OCI-LY7 (cell line): ENCODE results near the gene CLEC6A. TPM values are rescaled to one million over a fixed set of nuclear protein-coding genes. Genes with fewer than 3 reads are reported as not detected.

Source experiments
- BruUV-seq: library from RNA; stranded (reverse); fragments of 400-500 nt; replicated peaks from 2 replicates; lab custom pipeline; 2021; lab: Mats Ljungman, UMichigan
- CTCF ChIA-PET: fragments of 300-600 bp; sonication (Branson Sonifier 250); formaldehyde crosslinking; loops from one replicate; lab custom pipeline; 2022; ENCODE audit warnings: antibody characterized with exemption; ENCODE audit not compliant: unreplicated experiment; lab: Charles Lee
- POLR2A ChIA-PET: fragments of 300-600 bp; sonication (Branson Sonifier 250); formaldehyde crosslinking; loops from one replicate; lab custom pipeline; 2022; ENCODE audit warnings: antibody characterized with exemption; lab: Charles Lee
- DNase-seq: peaks from one replicate; pipeline ENCODE4 v3.0.0-alpha.2; 2015; ENCODE audit warnings: low spot score
- H2AFZ ChIP-seq: fragments of 200-600 bp; sonication (generic), shearing (Covaris generic); 2 replicates; pipeline ENCODE4 v1.6.1; 2014; ENCODE audit warnings: mild to moderate bottlenecking, antibody characterized with exemption, low read length, moderate library complexity
- H3K27ac ChIP-seq: fragments of 200-600 bp; sonication (generic); 2 replicates; pipeline ENCODE4 v1.5.1; 2014; ENCODE audit warnings: mixed run types, low read depth, mild to moderate bottlenecking, moderate library complexity, low read length, inconsistent platforms; ENCODE audit not compliant: poor library complexity, severe bottlenecking
- H3K36me3 ChIP-seq: fragments of 200-600 bp; sonication (generic); 2 replicates; pipeline ENCODE4 v1.6.1; 2014; ENCODE audit warnings: mild to moderate bottlenecking, antibody characterized with exemption, low read length, moderate library complexity, mixed read lengths; ENCODE audit not compliant: insufficient read depth
- H3K4me1 ChIP-seq: fragments of 200-600 bp; sonication (generic); 2 replicates; pipeline ENCODE4 v1.5.1; 2014; ENCODE audit warnings: mild to moderate bottlenecking, low read length; ENCODE audit not compliant: insufficient read depth, poor library complexity, severe bottlenecking
- H3K4me2 ChIP-seq: fragments of 200-600 bp; sonication (generic); 2 replicates; pipeline ENCODE4 v1.6.1; 2014; ENCODE audit warnings: mild to moderate bottlenecking, low read length
- H3K4me3 ChIP-seq: fragments of 200-600 bp; sonication (generic); 2 replicates; pipeline ENCODE4 v1.5.1; 2014; ENCODE audit warnings: mild to moderate bottlenecking, low read depth, low read length; ENCODE audit not compliant: poor library complexity, severe bottlenecking
- H3K79me2 ChIP-seq: fragments of 200-600 bp; sonication (generic); 2 replicates; pipeline ENCODE4 v1.6.1; 2016; ENCODE audit warnings: low read depth, mild to moderate bottlenecking, low read length, moderate library complexity, mixed read lengths; ENCODE audit not compliant: insufficient read depth
- H3K9me2 ChIP-seq: fragments of 200-600 bp; sonication (generic); 2 replicates; pipeline ENCODE4 v1.6.1; 2016; ENCODE audit warnings: mild to moderate bottlenecking, low read length, mixed read lengths; ENCODE audit not compliant: insufficient read depth
- H3K9me3 ChIP-seq: fragments of 200-600 bp; sonication (generic); 2 replicates; pipeline ENCODE4 v1.6.1; 2014; ENCODE audit warnings: mild to moderate bottlenecking, mixed run types, low read length, mixed read lengths
- H4K20me1 ChIP-seq: fragments of 200-600 bp; sonication (generic); 2 replicates; pipeline ENCODE4 v1.6.1; 2014; ENCODE audit warnings: mild to moderate bottlenecking, antibody characterized with exemption, low read length, moderate library complexity, mixed read lengths; ENCODE audit not compliant: insufficient read depth
- CTCF ChIP-seq: fragments of 200-600 bp; sonication (generic); conservative IDR thresholded peaks from 2 replicates; pipeline ENCODE4 v1.5.1; 2014; ENCODE audit warnings: mild to moderate bottlenecking, antibody characterized with exemption, low read length, moderate library complexity, mixed read lengths
- EZH2phosphoT487 ChIP-seq: fragments of 200-600 bp; sonication (generic); IDR thresholded peaks from 2 replicates; pipeline ENCODE4 v1.6.1; 2018; ENCODE audit warnings: low read depth, borderline replicate concordance, mild to moderate bottlenecking, mixed run types, antibody characterized with exemption, low read length, moderate library complexity, mixed read lengths
- intact Hi-C: fragments of 100-400 bp; cut with micrococcal nuclease; formaldehyde crosslinking; loops from one replicate; pipeline ENCODE4 v1.10.0; 2022; ENCODE audit not compliant: unreplicated experiment
- total RNA-seq, 2 experiments: library from RNA; depleted of rRNA in 1 of 2; stranded (reverse); fragments of >200 nt in 1 of 2; shearing (Covaris generic) in 1 of 2; gene quantifications; 2 replicates each; pipeline ENCODE4 v1.2.3, GENCODE V29; 2014 to 2022

The CLEC6A gene
- total RNA-seq, 2 experiments from 2014 or later: not detected

- no peak for DNase-seq
- Histone ChIP-seq H3K79me2 (no peaks in the 10 kb centered on the region), H3K27ac (no peak overlapping the region), H3K4me2 (no peak overlapping the region), H3K4me3 (no peak overlapping the region), H3K36me3 (no peaks in the 10 kb centered on the region), H3K9me3 (no peaks in the 10 kb centered on the region), H3K4me1 (no peaks in the 10 kb centered on the region), H2AFZ (no peak overlapping the region), H4K20me1 (no peaks in the 10 kb centered on the region), H3K9me2 (no peaks in the 10 kb centered on the region)
- BruUV-seq: no TSS peak
- no peak for TF ChIP-seq CTCF
- TF ChIP-seq EZH2phosphoT487: no peak
- ChIA-PET POLR2A (interaction anchor here (0.8 kb wide), 1 partner anchor 21 kb away, joined by 3 read pairs; no protein-coding TSS in a partner anchor), CTCF (no interaction called here)
- intact Hi-C loops: loop anchor here (5.0 kb wide), 1 partner anchor 51 kb away; no protein-coding TSS in a partner anchor
Measured at GRCh38 chr12:8517971-8518370, 62.2 kb downstream of the CLEC6A start.

- TF ChIP-seq EZH2phosphoT487 (no peak), CTCF (no peak)
- Histone ChIP-seq H3K9me3 (no peaks in the 10 kb centered on the region), H3K4me3 (no peak overlapping the region), H3K79me2 (no peaks in the 10 kb centered on the region), H3K9me2 (no peaks in the 10 kb centered on the region), H3K36me3 (no peaks in the 10 kb centered on the region), H4K20me1 (no peaks in the 10 kb centered on the region), H2AFZ (no peak overlapping the region), H3K4me1 (no peaks in the 10 kb centered on the region), H3K27ac (no peak overlapping the region), H3K4me2 (no peak overlapping the region)
- intact Hi-C loops: loop anchor here (5.0 kb wide), 1 partner anchor 52 kb away; no protein-coding TSS in a partner anchor
- ChIA-PET POLR2A (no interaction called here), CTCF (no interaction called here)
- DNase-seq: no peak
- no TSS peak for BruUV-seq
Measured at GRCh38 chr12:8519171-8519570, 63.4 kb downstream of the CLEC6A start.

GRCh38 chr12:8527250-8528130 lies 71.7 kb downstream of the CLEC6A start:
- no peaks in the 10 kb centered on the region for H3K9me2 ChIP-seq
- H2AFZ ChIP-seq: no peak overlapping the region
- no peaks in the 10 kb centered on the region for H3K36me3 ChIP-seq
- H3K4me3 ChIP-seq: no peak overlapping the region
- ChIA-PET POLR2A (interaction anchor here (1.0 kb wide), 1 partner anchor 81 kb away, joined by 5 read pairs; no protein-coding TSS in a partner anchor), CTCF (no interaction called here)
- DNase-seq: no peak
- H3K27ac ChIP-seq: no peak overlapping the region
- H3K79me2 ChIP-seq: no peaks in the 10 kb centered on the region
- no peak for TF ChIP-seq CTCF
- no peak for TF ChIP-seq EZH2phosphoT487
- H4K20me1 ChIP-seq: no peaks in the 10 kb centered on the region
- no peak overlapping the region for H3K4me2 ChIP-seq
- H3K4me1 ChIP-seq: peaks cover 4% of the 10 kb centered on the region
- no TSS peak for BruUV-seq
- intact Hi-C loops: no loop called here
- no peaks in the 10 kb centered on the region for H3K9me3 ChIP-seq
